ENCODE measurements around the gene PCSK5. TPM values are rescaled to one million over a fixed set of nuclear protein-coding genes. Genes with fewer than 3 reads are reported as not detected.
A peak's percentile ranks its signal among the peaks of the same experiment; 100 is the strongest.

Gene PCSK5
- total RNA-seq, 2 donors from 2014 or later: 41.2 to 63.7 TPM

- DNase-seq (ENCODE audit: low spot score): no peak
- peak; percentile 10 for ATAC-seq (ENCODE audit: insufficient number of reproducible peaks, low FRiP score, low read depth)
- no peak for TF ChIP-seq CTCF (IDR thresholded peaks at IDR 0.05)
- Histone ChIP-seq H3K4me3 (no peak overlapping the region), H3K27ac (no peak overlapping the region), H3K9me3 (no peaks in the 10 kb centered on the region), H3K27me3 (replicated peaks; ENCODE audit: insufficient read depth) (no peaks in the 10 kb centered on the region), H3K4me1 (ENCODE audit: control insufficient read depth in 1 of 2, low read depth in 2 of 2) (peaks cover 3 to 14% of the 10 kb centered on the region in 2 donors), H3K36me3 (no peaks in the 10 kb centered on the region)
These were observed 246.5 kb downstream of the PCSK5 start for GRCh38 chr9:76136986-76137385.

- Histone ChIP-seq H3K4me1 (ENCODE audit: control insufficient read depth in 1 of 2, low read depth in 2 of 2) (peaks cover 3 to 14% of the 10 kb centered on the region in 2 donors), H3K27me3 (replicated peaks; ENCODE audit: insufficient read depth) (no peaks in the 10 kb centered on the region), H3K9me3 (no peaks in the 10 kb centered on the region), H3K4me3 (no peak overlapping the region), H3K27ac (no peak overlapping the region), H3K36me3 (no peaks in the 10 kb centered on the region)
- TF ChIP-seq CTCF (IDR thresholded peaks at IDR 0.05): no peak
- ATAC-seq (ENCODE audit: insufficient number of reproducible peaks, low FRiP score, low read depth) (no peak), DNase-seq (ENCODE audit: low spot score) (no peak)
These were observed 247.5 kb downstream of the PCSK5 start for GRCh38 chr9:76137931-76138330.

GRCh38 chr9:76138360-76138759, 247.9 kb downstream of the PCSK5 start:
- Histone ChIP-seq H3K27me3 (replicated peaks; ENCODE audit: insufficient read depth) (no peaks in the 10 kb centered on the region), H3K27ac (no peak overlapping the region), H3K9me3 (no peaks in the 10 kb centered on the region), H3K4me3 (no peak overlapping the region), H3K4me1 (ENCODE audit: control insufficient read depth in 1 of 2, low read depth in 2 of 2) (peaks cover 3 to 14% of the 10 kb centered on the region in 2 donors), H3K36me3 (no peaks in the 10 kb centered on the region)
- no peak for DNase-seq (ENCODE audit: low spot score)
- ATAC-seq (ENCODE audit: insufficient number of reproducible peaks, low FRiP score, low read depth): no peak
- TF ChIP-seq CTCF (IDR thresholded peaks at IDR 0.05): no peak

GRCh38 chr9:76143834-76144233, 253.4 kb downstream of the PCSK5 start:
- DNase-seq (ENCODE audit: low spot score) (no peak), ATAC-seq (ENCODE audit: insufficient number of reproducible peaks, low FRiP score, low read depth) (no peak)
- Histone ChIP-seq H3K9me3 (no peaks in the 10 kb centered on the region), H3K27ac (no peak overlapping the region), H3K36me3 (no peaks in the 10 kb centered on the region), H3K27me3 (replicated peaks; ENCODE audit: insufficient read depth) (no peaks in the 10 kb centered on the region), H3K4me1 (ENCODE audit: control insufficient read depth in 1 of 2, low read depth in 2 of 2) (peaks cover 0 to 5% of the 10 kb centered on the region in 2 donors), H3K4me3 (no peak overlapping the region)
- no peak for TF ChIP-seq CTCF (IDR thresholded peaks at IDR 0.05)

- Histone ChIP-seq H3K36me3 (no peaks in the 10 kb centered on the region), H3K27ac (no peak overlapping the region), H3K4me1 (ENCODE audit: control insufficient read depth in 1 of 2, low read depth in 2 of 2) (peaks cover 3 to 5% of the 10 kb centered on the region in 2 donors), H3K27me3 (replicated peaks; ENCODE audit: insufficient read depth) (no peaks in the 10 kb centered on the region), H3K4me3 (no peak overlapping the region), H3K9me3 (no peaks in the 10 kb centered on the region)
- ATAC-seq (ENCODE audit: insufficient number of reproducible peaks, low FRiP score, low read depth) (no peak), DNase-seq (ENCODE audit: low spot score) (no peak)
- no peak for TF ChIP-seq CTCF (IDR thresholded peaks at IDR 0.05)
These were observed 259.5 kb downstream of the PCSK5 start for GRCh38 chr9:76150013-76150412.

Measured in thoracic aorta (tissue), 2 donors.